Stimulated activated CD4-positive, alpha-beta T cell treated with anti-CD3 and anti-CD28 coated beads, Interleukin-15, amount 100 ng/mL, for 24 hours (primary cell): ENCODE measurements around the gene AGBL3.
"Not testable (repeated sequence)": the region's sequence is repeated elsewhere in the genome, so short reads cannot be mapped to it uniquely, and the experiment has no call there.

Source experiments
- DNase-seq: peaks from one replicate; pipeline ENCODE4 v3.0.0-alpha.2; 2020

The AGBL3 gene

GRCh38 chr7:135077642-135078041 lies 91.3 kb downstream of the AGBL3 start:
- no peak for DNase-seq

- no peak for DNase-seq
Measured at GRCh38 chr7:135078051-135078450, 91.7 kb downstream of the AGBL3 start.

GRCh38 chr7:135079068-135079467 lies 92.8 kb downstream of the AGBL3 start:
- no peak for DNase-seq

- no peak for DNase-seq
Measured at GRCh38 chr7:135083005-135083404, 96.7 kb downstream of the AGBL3 start.

- no peak for DNase-seq
Measured at GRCh38 chr7:135088566-135088965, 102.3 kb downstream of the AGBL3 start.

GRCh38 chr7:135091717-135092116 lies 105.4 kb downstream of the AGBL3 start:
- no peak for DNase-seq

- no peak for DNase-seq
Measured at GRCh38 chr7:135094472-135095237, 108.3 kb downstream of the AGBL3 start.

GRCh38 chr7:135095450-135095849 lies 109.1 kb downstream of the AGBL3 start:
- no peak for DNase-seq

- no peak for DNase-seq
Measured at GRCh38 chr7:135098391-135098790, 112.1 kb downstream of the AGBL3 start.

- DNase-seq: no peak
Measured at GRCh38 chr7:135100856-135101255, 114.5 kb downstream of the AGBL3 start.

- DNase-seq: no peak
Measured at GRCh38 chr7:135102372-135102771, 116.1 kb downstream of the AGBL3 start.

GRCh38 chr7:135109562-135109961 lies 123.3 kb downstream of the AGBL3 start:
- no peak for DNase-seq

- no peak for DNase-seq
Measured at GRCh38 chr7:135109976-135110375, 123.7 kb downstream of the AGBL3 start.

- no peak for DNase-seq
Measured at GRCh38 chr7:135111379-135111778, 125.1 kb downstream of the AGBL3 start.

GRCh38 chr7:135114622-135115021 lies 128.3 kb downstream of the AGBL3 start:
- DNase-seq: no peak

- no peak for DNase-seq
Measured at GRCh38 chr7:135117096-135117495, 130.8 kb downstream of the AGBL3 start.

- no peak for DNase-seq
Measured at GRCh38 chr7:135121868-135122267, 135.6 kb downstream of the AGBL3 start.

GRCh38 chr7:135124631-135125030 lies 138.3 kb downstream of the AGBL3 start:
- not testable (repeated sequence) for DNase-seq

- no peak for DNase-seq
Measured at GRCh38 chr7:135128931-135129330, 142.6 kb downstream of the AGBL3 start.

GRCh38 chr7:135129579-135129978 lies 143.3 kb downstream of the AGBL3 start:
- DNase-seq: no peak

- DNase-seq: no peak
Measured at GRCh38 chr7:135143885-135144668, 157.8 kb downstream of the AGBL3 start.

GRCh38 chr7:135147341-135147898 lies 161.1 kb downstream of the AGBL3 start:
- no peak for DNase-seq

- peak; percentile 52 for DNase-seq
Measured at GRCh38 chr7:135147899-135148721, 161.8 kb downstream of the AGBL3 start, which contains the start of gene TMEM140. Gene TMEM140 (plus strand): TSS chr7:135148072. CDS start chr7:135164442, 16,370 bp downstream.
